Mucosa of descending colon (tissue), 3 donors: ENCODE measurements around the gene FAM53B. TPM values are rescaled to one million over a fixed set of nuclear protein-coding genes. Genes with fewer than 3 reads are reported as not detected.
A peak's percentile ranks its signal among the peaks of the same experiment; 100 is the strongest.

Source experiments
- ATAC-seq: fragments of 200-7000 bp; cut with Tn5 transposase; one replicate; pipeline ENCODE4 v1.9.1; 2020; ENCODE audit warnings: mild to moderate bottlenecking, moderate library complexity
- DNase-seq, 3 donors: peaks; one replicate each; pipeline ENCODE4 v3.0.0-alpha.2; 2020
- H3K36me3 ChIP-seq: fragments of 200-600 bp; one replicate; pipeline ENCODE4 v1.8.0; 2021; ENCODE audit warnings: low read depth, mild to moderate bottlenecking
- H3K4me1 ChIP-seq: fragments of 200-600 bp; one replicate; pipeline ENCODE4 v1.8.0; 2021; ENCODE audit warnings: low read depth, mild to moderate bottlenecking
- H3K4me3 ChIP-seq: fragments of 200-600 bp; one replicate; pipeline ENCODE4 v1.8.0; 2021; ENCODE audit warnings: mild to moderate bottlenecking
- H3K9me3 ChIP-seq: fragments of 200-600 bp; one replicate; pipeline ENCODE4 v1.8.0; 2021; ENCODE audit warnings: mild to moderate bottlenecking
- CTCF ChIP-seq: fragments of 200-600 bp; IDR thresholded peaks from one replicate; pipeline ENCODE4 v1.8.0; 2022; ENCODE audit warnings: antibody characterized with exemption, mild to moderate bottlenecking
- intact Hi-C, 2 donors: fragments of 100-400 bp; cut with DNase I in 1 of 2; cut with micrococcal nuclease in 1 of 2; formaldehyde crosslinking; loops; one replicate each; pipeline versions ENCODE4 v1.11.0 to v1.11.1; 2022; cut with DNase I, micrococcal nuclease
- total RNA-seq, 3 donors: library from RNA; stranded (reverse); fragmentation: NEBNext Ultra II Directional in 2 of 3; extraction: Animal tissue kit (Norgen Biotek cat#: 25700) in 2 of 3; gene quantifications; one replicate each; pipeline versions ENCODE4 v1.2.1 to v1.2.4, GENCODE V29; 2021 to 2023
- donor health status: DM: no; HTN: no; CAD: no; lungs with moderate emphysema.
- donor health status: DM: no; HTN: no; CAD: no.
- donor health status: DM: no; HTN: yes; CAD: no.

The FAM53B gene
- total RNA-seq, 3 donors from 2014 or later = 37.2 to 48.0 (median 44.2) TPM

GRCh38 chr10:124688889-124689670 lies 55.1 kb downstream of the FAM53B start:
- DNase-seq (no peak), ATAC-seq (peak; percentile 69)
- Histone ChIP-seq H3K9me3 (no peaks in the 10 kb centered on the region), H3K4me3 (no peak overlapping the region), H3K4me1 (no peaks in the 10 kb centered on the region), H3K36me3 (no peaks in the 10 kb centered on the region)
- no peak for TF ChIP-seq CTCF
- intact Hi-C loops = no loop called here

DNA sequence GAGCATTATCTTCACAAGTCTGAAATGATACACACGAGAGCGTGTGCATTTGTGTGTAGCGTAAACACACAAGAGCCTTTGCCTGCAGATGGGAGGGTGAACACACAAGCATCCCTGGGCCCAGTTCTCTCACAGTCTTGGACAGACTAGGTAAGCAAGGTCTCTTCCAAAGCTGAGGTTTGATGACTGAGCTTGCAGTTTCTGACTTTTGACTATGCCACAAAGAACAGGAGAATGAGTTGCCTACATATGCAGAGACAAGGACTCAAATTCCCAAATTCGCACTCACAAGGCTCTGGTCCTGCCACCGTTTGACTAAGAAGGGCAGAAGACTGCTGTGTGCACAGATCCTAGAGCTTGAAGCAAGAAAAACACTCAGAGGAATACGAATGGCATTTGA lies 55.8 kb downstream of the FAM53B start:
- ATAC-seq = no peak
- Histone ChIP-seq H3K9me3 (no peaks in the 10 kb centered on the region), H3K36me3 (no peaks in the 10 kb centered on the region), H3K4me1 (no peaks in the 10 kb centered on the region), H3K4me3 (no peak overlapping the region)
- TF ChIP-seq CTCF = no peak
- intact Hi-C loops = no loop called here
- DNase-seq = no peak

- ATAC-seq (no peak), DNase-seq (peak in 1 of 3 donors; percentile 53)
- H3K4me1 ChIP-seq = no peaks in the 10 kb centered on the region
- intact Hi-C loops = no loop called here
- H3K9me3 ChIP-seq = no peaks in the 10 kb centered on the region
- no peaks in the 10 kb centered on the region for H3K36me3 ChIP-seq
- no peak for TF ChIP-seq CTCF
- H3K4me3 ChIP-seq = no peak overlapping the region
These were observed 57.3 kb downstream of the FAM53B start for GRCh38 chr10:124686707-124687376.

DNA sequence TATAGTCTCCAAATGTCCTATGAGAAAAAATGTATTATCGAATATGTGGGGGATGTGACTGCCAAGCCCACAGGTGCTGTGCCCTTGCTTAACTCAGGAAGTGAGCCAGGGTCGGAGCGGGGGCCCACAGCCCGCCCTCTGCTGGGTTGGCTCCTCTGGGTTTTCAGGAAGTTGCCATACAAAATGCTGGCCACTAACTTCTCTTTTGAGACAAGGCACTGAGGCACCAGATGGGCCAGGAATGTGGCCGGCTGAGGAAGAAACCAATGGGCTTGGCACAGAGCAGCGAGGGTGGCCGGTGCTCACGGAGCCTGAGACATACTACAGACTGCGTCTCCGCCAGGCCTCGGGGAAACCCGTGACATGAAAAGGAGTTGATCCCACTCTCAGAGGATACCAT lies 58.9 kb downstream of the FAM53B start:
- no peak overlapping the region for H3K4me3 ChIP-seq
- intact Hi-C loops = no loop called here
- H3K9me3 ChIP-seq = no peaks in the 10 kb centered on the region
- TF ChIP-seq CTCF = no peak
- H3K4me1 ChIP-seq = no peaks in the 10 kb centered on the region
- no peaks in the 10 kb centered on the region for H3K36me3 ChIP-seq
- peak in 1 of 3 donors; percentile 74 for DNase-seq
- peak; percentile 14 for ATAC-seq

GRCh38 chr10:124683814-124684213 lies 60.4 kb downstream of the FAM53B start:
- no peak for TF ChIP-seq CTCF
- Histone ChIP-seq H3K36me3 (no peaks in the 10 kb centered on the region), H3K4me1 (no peaks in the 10 kb centered on the region), H3K9me3 (no peaks in the 10 kb centered on the region), H3K4me3 (no peak overlapping the region)
- intact Hi-C loops = no loop called here
- DNase-seq (peak in 1 of 3 donors; percentile 27), ATAC-seq (no peak)
